Activated effector memory CD4-positive, alpha-beta T cell treated with Interleukin-2 at 50 U/mL for 16 hours (primary cell): ENCODE data around the gene KCNH2.

Experiments used
- DNase-seq: peaks from one replicate; pipeline ENCODE4 v3.0.0-alpha.2; 2020

The KCNH2 gene

GRCh38 chr7:150974468-150975391, 3.4 kb downstream of the KCNH2 start:
- peak; percentile 79 for DNase-seq

- peak; percentile 46 for DNase-seq
Measured at GRCh38 chr7:150973571-150974451, 4.3 kb downstream of the KCNH2 start.

GRCh38 chr7:150972741-150973140, 5.4 kb downstream of the KCNH2 start:
- DNase-seq: no peak

- DNase-seq: no peak
Measured at GRCh38 chr7:150972023-150972468, 6.1 kb downstream of the KCNH2 start.

- DNase-seq: no peak
Measured at GRCh38 chr7:150971242-150972022, 6.7 kb downstream of the KCNH2 start.

- no peak for DNase-seq
Measured at GRCh38 chr7:150970424-150970823, 7.7 kb downstream of the KCNH2 start.

GRCh38 chr7:150969475-150969874, 8.6 kb downstream of the KCNH2 start:
- DNase-seq: no peak

- no peak for DNase-seq
Measured at GRCh38 chr7:150968734-150969372, 9.3 kb downstream of the KCNH2 start.

GRCh38 chr7:150968056-150968733, 9.9 kb downstream of the KCNH2 start:
- no peak for DNase-seq

- no peak for DNase-seq
Measured at GRCh38 chr7:150967349-150967748, 10.8 kb downstream of the KCNH2 start.

- DNase-seq: no peak
Measured at GRCh38 chr7:150966002-150966401, 12.1 kb downstream of the KCNH2 start.

GRCh38 chr7:150965273-150965830, 12.8 kb downstream of the KCNH2 start:
- no peak for DNase-seq

GRCh38 chr7:150964593-150965111, 13.5 kb downstream of the KCNH2 start:
- DNase-seq: no peak

GRCh38 chr7:150963707-150964559, 14.2 kb downstream of the KCNH2 start:
- DNase-seq: no peak

GRCh38 chr7:150962553-150963399, 15.3 kb downstream of the KCNH2 start:
- DNase-seq: peak; percentile 35

- DNase-seq: no peak
Measured at GRCh38 chr7:150962290-150962552, 15.9 kb downstream of the KCNH2 start.

GRCh38 chr7:150961510-150962289, 16.4 kb downstream of the KCNH2 start:
- DNase-seq: no peak
